ENCODE measurements around the gene FANCD2.

DNA sequence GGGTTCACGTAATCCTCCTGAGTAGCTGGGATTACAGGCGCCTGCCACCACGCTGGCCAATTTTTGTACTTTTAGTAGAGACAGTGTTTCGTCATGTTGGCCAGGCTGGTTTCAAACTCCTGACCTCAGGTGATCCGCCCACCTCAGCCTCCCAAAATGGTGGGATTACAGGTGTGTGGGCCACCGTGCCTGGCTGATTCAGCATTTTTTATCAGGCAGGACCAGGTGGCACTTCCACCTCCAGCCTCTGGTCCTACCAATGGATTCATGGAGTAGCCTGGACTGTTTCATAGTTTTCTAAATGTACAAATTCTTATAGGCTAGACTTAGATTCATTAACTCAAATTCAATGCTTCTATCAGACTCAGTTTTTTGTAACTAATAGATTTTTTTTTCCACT lies 124.8 kb downstream of the FANCD2 start:
- TF ChIP-seq POLR2AphosphoS5 (IDR thresholded peaks at IDR 0.05; ENCODE audit: low read depth, low read length) (no peak), POLR2A (IDR thresholded peaks at IDR 0.05; ENCODE audit: low read depth, low read length) (no peak)

All from GM12892 (cell line).